Kidney (tissue), 22 donors: ENCODE data around the gene DNAI1. TPM values are rescaled to one million over a fixed set of nuclear protein-coding genes. Genes with fewer than 3 reads are reported as not detected.

Experiments
- DNase-seq, 5 donors: peaks; one replicate each; pipeline ENCODE4 v3.0.0-alpha.2; 2013 to 2020
- FAIRE-seq: peaks from 2 replicates; lab custom pipeline; 2012; peaks lifted over from hg19 to GRCh38; lab: Jason Lieb, UNC
- H3K27ac ChIP-seq, 2 donors: one replicate each; pipeline ENCODE4 v1.7.0; 2013; ENCODE audit warnings: low read depth in 2 of 2, low read length in 2 of 2, inconsistent platforms in 1 of 2
- H3K27me3 ChIP-seq: one replicate; pipeline ENCODE4 v1.7.1; 2013; ENCODE audit warnings: low read length, inconsistent platforms; ENCODE audit not compliant: control insufficient read depth, insufficient read depth
- H3K36me3 ChIP-seq, 3 donors: one replicate each; pipeline versions ENCODE4 v1.7.0 to v1.7.1; 2013; ENCODE audit warnings: low read length in 3 of 3, control low read depth in 1 of 3, inconsistent platforms in 1 of 3; ENCODE audit not compliant: insufficient read depth in 3 of 3, control insufficient read depth in 2 of 3
- H3K4me1 ChIP-seq, 3 donors: one replicate each; pipeline versions ENCODE4 v1.7.0 to v1.7.1; 2013; ENCODE audit warnings: low read length in 3 of 3, inconsistent platforms in 1 of 3, low read depth in 1 of 3; ENCODE audit not compliant: control insufficient read depth in 2 of 3, insufficient read depth in 2 of 3
- H3K4me3 ChIP-seq, 3 donors: one replicate each; pipeline versions ENCODE4 v1.7.0 to v1.8.1; 2013; ENCODE audit warnings: low read length in 3 of 3, control low read depth in 1 of 3, inconsistent platforms in 1 of 3
- H3K9ac ChIP-seq, 3 donors: one replicate each; pipeline versions ENCODE4 v1.7.0 to v1.7.1; 2013; ENCODE audit warnings: low read length in 3 of 3, control low read depth in 1 of 3, inconsistent platforms in 1 of 3
- H3K9me3 ChIP-seq, 3 donors: one replicate each; pipeline versions ENCODE4 v1.7.0 to v1.7.1; 2013; ENCODE audit warnings: low read length in 3 of 3, control low read depth in 1 of 3, inconsistent platforms in 1 of 3; ENCODE audit not compliant: control insufficient read depth in 2 of 3, insufficient read depth in 1 of 3
- intact Hi-C: fragments of 100-400 bp; cut with DNase I; formaldehyde crosslinking; loops from one replicate; pipeline ENCODE4 v1.11.1; 2022
- long read RNA-seq, 10 donors: library from polyadenylated mRNA in 1 of 10; unstranded in 1 of 10; transcript quantifications; one replicate each; pipeline ENCODE4 v2.0.0 and lab custom pipeline, GENCODE V29; 2021 to 2026
- polyA plus RNA-seq: library from polyadenylated mRNA; stranded (reverse); fragments of 350-450 nt; fragmentation: Illumina TruSeq; extraction: RNeasy Lipid Tissue Mini Kit (QIAGEN cat#74804); gene quantifications from one replicate; pipeline ENCODE4 v1.2.3, GENCODE V29; 2014; ENCODE audit warnings: low read depth, low replicate concordance; ENCODE audit not compliant: insufficient read depth
- total RNA-seq: library from RNA; stranded (reverse); fragmentation: NEBNext Ultra II Directional; extraction: Animal tissue kit (Norgen Biotek cat#: 25700); gene quantifications from one replicate; pipeline ENCODE4 v1.2.1, GENCODE V29; 2021
- TF ChIP-seq, protein P1 (sequence below): IDR thresholded peaks from 3 replicates; pipeline ENCODE4 v1.5.1; 2012; ENCODE audit warnings: mild to moderate bottlenecking, moderate library complexity, borderline replicate concordance; ENCODE audit not compliant: insufficient read depth; ENCODE audit errors: extremely low read depth
- donor health status: control.
- donor health status: control.
- donor health status: control.
- donor health status: control.
- donor health status: control.
- donor health status: DM: yes; HTN: yes; CAD: no.
- donor health status: Normal renal cell carcinoma (clear cell type).

The DNAI1 gene
- total RNA-seq (3.0 TPM), polyA plus RNA-seq (2.4 TPM)
- long read RNA-seq, donor 1, partial matches to known transcripts = 14 of 14 reads
- long read RNA-seq, donor 1, other reads (novel, unspliced or antisense) = 0 of 14 reads
- long read RNA-seq, donor 2 = 0 reads
- long read RNA-seq, donor 3 = 0 reads
- long read RNA-seq, donor 4 = 0 reads
- long read RNA-seq, donor 5 = 0 reads
- long read RNA-seq, donor 6 = 0 reads
- long read RNA-seq, donor 7, partial matches to known transcripts = 0 of 2 reads
- long read RNA-seq, donor 7, other reads (novel, unspliced or antisense) = 2 of 2 reads
- long read RNA-seq, donor 8 = 0 reads
- long read RNA-seq, donor 9 = 0 reads
- long read RNA-seq, donor 10 = 0 reads

DNA sequence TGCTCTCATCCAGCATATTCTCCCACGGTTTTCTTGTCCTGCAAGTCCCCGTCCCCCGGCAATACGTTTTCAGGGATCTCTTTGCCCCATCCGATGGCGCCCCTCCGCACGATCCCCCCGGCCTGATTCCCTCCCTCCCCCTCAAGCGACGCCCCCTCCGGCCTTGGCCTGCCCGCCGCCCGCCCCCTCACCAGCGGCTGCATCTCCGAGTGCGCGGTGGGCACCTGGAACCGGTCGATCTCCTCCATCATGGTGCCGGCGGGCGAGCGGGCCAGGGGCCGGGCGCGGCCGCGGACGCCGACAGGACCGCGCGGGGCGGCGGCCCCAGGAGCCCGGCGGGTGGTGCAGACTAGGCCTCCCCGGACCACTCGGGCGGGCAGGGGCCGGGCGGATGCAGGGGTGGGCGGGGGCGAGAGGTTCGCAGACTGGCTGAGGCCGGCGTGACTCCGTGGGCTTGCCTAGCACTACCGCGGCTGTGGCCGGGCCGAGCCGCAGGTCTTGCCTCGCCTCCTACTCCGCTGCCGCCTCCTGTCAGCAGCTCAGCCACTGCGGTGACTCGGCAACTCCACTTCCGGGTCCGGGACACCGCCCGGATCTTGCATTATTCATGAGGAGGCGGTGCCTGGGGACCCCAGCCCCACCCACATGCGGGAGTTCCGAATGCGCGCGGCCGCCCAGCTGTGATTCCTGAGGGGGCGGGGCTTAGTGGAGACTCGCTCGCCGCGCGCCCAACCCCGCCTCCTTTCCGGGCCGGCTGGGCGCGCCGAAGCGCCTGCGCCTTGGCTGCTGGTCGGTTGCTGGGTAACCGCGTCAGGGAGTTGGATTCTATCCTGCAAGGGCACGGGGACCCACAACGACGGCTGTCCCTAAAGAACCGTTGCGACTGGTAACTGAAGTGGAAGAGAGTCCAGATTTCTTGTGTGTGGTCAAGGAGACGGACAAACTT lies at the start of gene DNAI1, which contains the start of gene FAM219A:
Gene DNAI1, plus strand, starts transcription at position 793 of the 946 bp plus-strand sequence. CDS start 201 bp downstream, outside the sequence.
Gene FAM219A, minus strand, starts transcription at position 558 of the 946 bp plus-strand sequence. Its CDS starts 307 bp downstream, at position 251.
- Histone ChIP-seq H3K27me3 (peaks cover 3% of the 10 kb centered on the region), H3K9ac (peak within 1 kb of the TSS; percentile 63 to 90 (median 88)), H3K36me3 (no peaks in the 10 kb centered on the region), H3K4me1 (peaks cover 0 to 11% (median 8%) of the 10 kb centered on the region in 3 donors), H3K27ac (peak within 1 kb of the TSS; percentile 56 to 61), H3K4me3 (peak within 1 kb of the TSS; percentile 75 to 83 (median 79)), H3K9me3 (no peaks in the 10 kb centered on the region)
- peak; percentile 97 for FAIRE-seq
- TF ChIP-seq, protein P1, sequence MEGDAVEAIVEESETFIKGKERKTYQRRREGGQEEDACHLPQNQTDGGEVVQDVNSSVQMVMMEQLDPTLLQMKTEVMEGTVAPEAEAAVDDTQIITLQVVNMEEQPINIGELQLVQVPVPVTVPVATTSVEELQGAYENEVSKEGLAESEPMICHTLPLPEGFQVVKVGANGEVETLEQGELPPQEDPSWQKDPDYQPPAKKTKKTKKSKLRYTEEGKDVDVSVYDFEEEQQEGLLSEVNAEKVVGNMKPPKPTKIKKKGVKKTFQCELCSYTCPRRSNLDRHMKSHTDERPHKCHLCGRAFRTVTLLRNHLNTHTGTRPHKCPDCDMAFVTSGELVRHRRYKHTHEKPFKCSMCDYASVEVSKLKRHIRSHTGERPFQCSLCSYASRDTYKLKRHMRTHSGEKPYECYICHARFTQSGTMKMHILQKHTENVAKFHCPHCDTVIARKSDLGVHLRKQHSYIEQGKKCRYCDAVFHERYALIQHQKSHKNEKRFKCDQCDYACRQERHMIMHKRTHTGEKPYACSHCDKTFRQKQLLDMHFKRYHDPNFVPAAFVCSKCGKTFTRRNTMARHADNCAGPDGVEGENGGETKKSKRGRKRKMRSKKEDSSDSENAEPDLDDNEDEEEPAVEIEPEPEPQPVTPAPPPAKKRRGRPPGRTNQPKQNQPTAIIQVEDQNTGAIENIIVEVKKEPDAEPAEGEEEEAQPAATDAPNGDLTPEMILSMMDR = no peak
- DNase-seq = peak; percentile 99 to 100 (median 99)
- intact Hi-C loops = no loop called here

GRCh38 chr9:34409154-34409553 lies 49.5 kb upstream of the DNAI1 start:
- no peak overlapping the region for H3K4me3 ChIP-seq
- no peak overlapping the region for H3K27ac ChIP-seq
- intact Hi-C loops = no loop called here
- DNase-seq (no peak), FAIRE-seq (no peak)
- H3K4me1 ChIP-seq = no peaks in the 10 kb centered on the region
- no peak overlapping the region for H3K9ac ChIP-seq
- TF ChIP-seq, protein P1 = no peak
- H3K27me3 ChIP-seq = no peaks in the 10 kb centered on the region
- no peaks in the 10 kb centered on the region for H3K36me3 ChIP-seq
- no peaks in the 10 kb centered on the region for H3K9me3 ChIP-seq

GRCh38 chr9:34412336-34412735 lies 46.3 kb upstream of the DNAI1 start:
- no peak for FAIRE-seq
- no peak for DNase-seq
- H3K36me3 ChIP-seq = no peaks in the 10 kb centered on the region
- H3K4me1 ChIP-seq = no peaks in the 10 kb centered on the region
- intact Hi-C loops = loop anchor here (10.0 kb wide), 1 partner anchor 182 kb away; no protein-coding TSS in a partner anchor
- H3K27ac ChIP-seq = no peak overlapping the region
- H3K4me3 ChIP-seq = no peak overlapping the region
- TF ChIP-seq, protein P1 = no peak
- no peaks in the 10 kb centered on the region for H3K27me3 ChIP-seq
- H3K9me3 ChIP-seq = no peaks in the 10 kb centered on the region
- H3K9ac ChIP-seq = no peak overlapping the region
